Measurements from ENCODE around the gene EYA2. TPM values are rescaled to one million over a fixed set of nuclear protein-coding genes. Genes with fewer than 3 reads are reported as not detected.

EYA2 gene
- total and polyA plus RNA-seq, 2 of the 4 experiments (the other 2 are of a cell fraction): 2.3 to 5.4 TPM

DNA sequence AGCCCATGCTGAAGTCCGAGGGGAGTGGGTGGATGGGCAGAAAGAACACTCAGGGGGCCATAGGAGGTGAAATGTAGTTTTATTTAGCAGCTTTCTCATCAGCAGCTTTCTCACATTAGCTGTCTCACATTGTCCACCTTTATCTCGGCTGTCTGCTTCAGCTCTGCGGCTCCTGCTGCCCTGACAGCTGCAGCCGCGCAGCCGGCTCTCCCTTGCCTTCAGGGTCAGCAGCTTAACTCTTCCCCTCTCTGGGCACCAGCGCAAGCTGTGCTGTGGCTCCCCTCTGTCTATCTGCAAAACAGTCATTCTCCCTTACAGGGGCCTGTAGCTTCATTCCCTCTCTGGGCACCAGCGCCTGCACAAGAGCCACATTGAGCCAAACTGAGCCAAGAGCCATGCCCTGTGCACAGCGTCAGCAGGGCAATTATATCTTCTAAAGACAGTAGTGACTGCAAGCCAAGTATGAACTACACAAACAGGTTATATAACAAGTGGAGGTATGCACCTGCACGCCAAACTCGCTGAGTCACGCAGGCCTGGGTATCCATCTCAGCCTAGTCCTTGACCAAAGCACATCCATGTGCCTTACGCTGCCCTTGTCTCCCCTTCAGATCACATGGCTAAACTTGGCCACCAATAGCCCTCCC is 198.8 kb downstream of the EYA2 start:
- ChIA-PET POLR2A (ENCODE audit: unreplicated experiment) (no interaction called here), CTCF (no interaction called here)
- Histone ChIP-seq H3K18ac (ENCODE audit: low read depth, low read length) (no peak overlapping the region), H3K9ac (ENCODE audit: low read depth, low read length) (no peak overlapping the region), H2BK15ac (ENCODE audit: low read depth, low read length) (no peak overlapping the region), H2AFZ (replicated peaks; ENCODE audit: low read length, poor library complexity) (no peak overlapping the region), H3K27ac (ENCODE audit: insufficient read depth, low read length) (no peak overlapping the region), H3K14ac (replicated peaks; ENCODE audit: low read depth, low read length) (no peak overlapping the region), H3K79me1 (ENCODE audit: low read depth in 1 of 2, low read length in 2 of 2) (no peaks in the 10 kb centered on the region), H2BK5ac (ENCODE audit: low read depth, low read length, poor library complexity, severe bottlenecking) (no peak overlapping the region), H4K91ac (ENCODE audit: insufficient read depth, low read depth, low read length) (no peak overlapping the region), H3K23ac (ENCODE audit: low read depth, low read length) (no peak overlapping the region), H3K4me2 (ENCODE audit: low read depth, low read length) (no peak overlapping the region), H3K36me3 (ENCODE audit: control insufficient read depth, insufficient read depth, low read length) (no peaks in the 10 kb centered on the region), H4K5ac (ENCODE audit: low read depth, low read length) (no peak overlapping the region), H3K4me3 (ENCODE audit: insufficient read depth, low read depth, low read length) (no peak overlapping the region), H4K20me1 (ENCODE audit: insufficient read depth, low read length) (no peaks in the 10 kb centered on the region), H3K9me1 (ENCODE audit: insufficient read depth, low read length) (no peaks in the 10 kb centered on the region; the same call in 1 of the 2 replicates), H3K56ac (ENCODE audit: extremely low read depth, insufficient read depth, low read length) (no peak overlapping the region), H4K8ac (ENCODE audit: low read depth in 2 of 2, low read length in 2 of 2) (no peak overlapping the region), H3K4me1 (ENCODE audit: control insufficient read depth, insufficient read depth, low read length) (no peaks in the 10 kb centered on the region), H3K27me3 (ENCODE audit: control insufficient read depth, insufficient read depth, low read length) (no peaks in the 10 kb centered on the region), H2AK5ac (ENCODE audit: low read depth, low read length) (no peak overlapping the region), H2BK20ac (ENCODE audit: low read depth, low read length) (no peak overlapping the region), H3K4ac (ENCODE audit: low read depth, low read length) (no peak overlapping the region), H3K9me3 (ENCODE audit: control insufficient read depth, insufficient read depth, low read length) (no peaks in the 10 kb centered on the region; the same call in 1 of the 2 replicates), H2AK9ac (replicated peaks; ENCODE audit: low read depth, low read length, poor library complexity) (no peak overlapping the region), H2BK120ac (ENCODE audit: low read depth, low read length) (no peak overlapping the region)
- DNase-seq (no peak), ATAC-seq (ENCODE audit: low read depth) (no peak)
- BruUV-seq (replicated peaks): no TSS peak
- TF ChIP-seq MAFK (IDR thresholded peaks at IDR 0.05; ENCODE audit: low read depth, low read length) (no peak), MAZ (IDR thresholded peaks at IDR 0.05; ENCODE audit: borderline replicate concordance, low read depth, low read length) (no peak), MXI1 (IDR thresholded peaks at IDR 0.05; ENCODE audit: borderline replicate concordance, low read depth, low read length) (no peak), SMC3 (IDR thresholded peaks at IDR 0.05; ENCODE audit: low read depth, low read length) (no peak), BHLHE40 (IDR thresholded peaks at IDR 0.05; ENCODE audit: low read depth, low read length) (no peak)
- TF ChIP-seq, protein P1, sequence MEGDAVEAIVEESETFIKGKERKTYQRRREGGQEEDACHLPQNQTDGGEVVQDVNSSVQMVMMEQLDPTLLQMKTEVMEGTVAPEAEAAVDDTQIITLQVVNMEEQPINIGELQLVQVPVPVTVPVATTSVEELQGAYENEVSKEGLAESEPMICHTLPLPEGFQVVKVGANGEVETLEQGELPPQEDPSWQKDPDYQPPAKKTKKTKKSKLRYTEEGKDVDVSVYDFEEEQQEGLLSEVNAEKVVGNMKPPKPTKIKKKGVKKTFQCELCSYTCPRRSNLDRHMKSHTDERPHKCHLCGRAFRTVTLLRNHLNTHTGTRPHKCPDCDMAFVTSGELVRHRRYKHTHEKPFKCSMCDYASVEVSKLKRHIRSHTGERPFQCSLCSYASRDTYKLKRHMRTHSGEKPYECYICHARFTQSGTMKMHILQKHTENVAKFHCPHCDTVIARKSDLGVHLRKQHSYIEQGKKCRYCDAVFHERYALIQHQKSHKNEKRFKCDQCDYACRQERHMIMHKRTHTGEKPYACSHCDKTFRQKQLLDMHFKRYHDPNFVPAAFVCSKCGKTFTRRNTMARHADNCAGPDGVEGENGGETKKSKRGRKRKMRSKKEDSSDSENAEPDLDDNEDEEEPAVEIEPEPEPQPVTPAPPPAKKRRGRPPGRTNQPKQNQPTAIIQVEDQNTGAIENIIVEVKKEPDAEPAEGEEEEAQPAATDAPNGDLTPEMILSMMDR (conservative IDR thresholded peaks at IDR 0.05; ENCODE audit: low read depth, low read length): no peak
- TF ChIP-seq, protein P2, sequence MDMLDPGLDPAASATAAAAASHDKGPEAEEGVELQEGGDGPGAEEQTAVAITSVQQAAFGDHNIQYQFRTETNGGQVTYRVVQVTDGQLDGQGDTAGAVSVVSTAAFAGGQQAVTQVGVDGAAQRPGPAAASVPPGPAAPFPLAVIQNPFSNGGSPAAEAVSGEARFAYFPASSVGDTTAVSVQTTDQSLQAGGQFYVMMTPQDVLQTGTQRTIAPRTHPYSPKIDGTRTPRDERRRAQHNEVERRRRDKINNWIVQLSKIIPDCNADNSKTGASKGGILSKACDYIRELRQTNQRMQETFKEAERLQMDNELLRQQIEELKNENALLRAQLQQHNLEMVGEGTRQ (IDR thresholded peaks at IDR 0.05; ENCODE audit: low read depth, low read length): no peak
- intact Hi-C loops (cut with micrococcal nuclease) (no loop called here), dilution Hi-C loops (cut with HindIII; ENCODE audit: low sequenced_read_pairs, unreplicated experiment) (no loop called here), in situ Hi-C loops (cut with MboI; ENCODE audit: low sequenced_read_pairs) (no loop called here)
- WGBS, 2 experiments (ENCODE audit: extremely low coverage in 2 of 2, insufficient read length in 1 of 2): 73% methylated on average over 7 of the region's 13 CpGs; no CpG with 5 or more reads in 1 of the 2 experiments

Measured in IMR-90 (cell line).